GM23338 (cell line): ENCODE data around the gene HDAC9. TPM values are rescaled to one million over a fixed set of nuclear protein-coding genes. Genes with fewer than 3 reads are reported as not detected.

ENCODE experiments used
- ATAC-seq: fragments of 200-7000 bp; cut with Tn5 transposase; 3 replicates; pipeline ENCODE4 v1.9.1; 2020
- DNase-seq: peaks from one replicate; pipeline ENCODE4 v3.0.0-alpha.2; 2015; ENCODE audit warnings: low spot score
- H2AFZ ChIP-seq: fragments of 200-600 bp; sonication (generic); 2 replicates; pipeline ENCODE4 v1.8.0; 2016; ENCODE audit warnings: antibody characterized with exemption, mild to moderate bottlenecking, moderate library complexity
- H3F3A ChIP-seq: fragments of 200-600 bp; sonication (generic); replicated peaks from 2 replicates; pipeline ENCODE4 v1.8.0; 2017; ENCODE audit warnings: antibody characterized with exemption, mixed run types, low read depth
- H3K27ac ChIP-seq: fragments of 200-600 bp; sonication (generic); 2 replicates; pipeline ENCODE4 v1.6.1; 2016; ENCODE audit warnings: low read depth
- H3K27me3 ChIP-seq: fragments of 200-600 bp; sonication (generic); 2 replicates; pipeline ENCODE4 v1.8.0; 2016; ENCODE audit warnings: mild to moderate bottlenecking, mixed run types, moderate library complexity; ENCODE audit not compliant: insufficient read depth
- H3K36me3 ChIP-seq: fragments of 200-600 bp; sonication (generic); 2 replicates; pipeline ENCODE4 v1.8.0; 2016; ENCODE audit warnings: mild to moderate bottlenecking; ENCODE audit not compliant: insufficient read depth
- H3K4me1 ChIP-seq: fragments of 200-600 bp; sonication (generic); 2 replicates; pipeline ENCODE4 v1.8.0; 2016; ENCODE audit warnings: mild to moderate bottlenecking, moderate library complexity; ENCODE audit not compliant: insufficient read depth
- H3K4me2 ChIP-seq: fragments of 200-600 bp; sonication (generic); 2 replicates; pipeline ENCODE4 v1.7.1; 2017; ENCODE audit warnings: mixed run types
- H3K4me3 ChIP-seq: fragments of 200-600 bp; sonication (generic); 2 replicates; pipeline ENCODE4 v1.6.1; 2016; ENCODE audit warnings: mixed run types
- H3K79me2 ChIP-seq: fragments of 200-600 bp; sonication (generic); replicated peaks from 2 replicates; pipeline ENCODE4 v1.8.0; 2017; ENCODE audit warnings: mild to moderate bottlenecking; ENCODE audit not compliant: insufficient read depth
- H3K9me2 ChIP-seq: fragments of 200-600 bp; sonication (generic); 2 replicates; pipeline ENCODE4 v1.8.0; 2017; ENCODE audit not compliant: insufficient read depth
- H4K20me1 ChIP-seq: fragments of 200-600 bp; sonication (generic); replicated peaks from 2 replicates; pipeline ENCODE4 v1.8.0; 2017; ENCODE audit warnings: mild to moderate bottlenecking; ENCODE audit not compliant: insufficient read depth
- H3K27ac Mint-ChIP-seq: 2 replicates; pipeline ENCODE4 v1.8.0; 2020; ENCODE audit warnings: inconsistent platforms, mild to moderate bottlenecking, moderate library complexity, mixed read lengths
- H3K27me3 Mint-ChIP-seq: 3 replicates; pipeline ENCODE4 v1.8.0; 2022; ENCODE audit warnings: low read depth, mild to moderate bottlenecking, moderate library complexity, mixed read lengths, inconsistent platforms; ENCODE audit not compliant: insufficient read depth, poor library complexity
- H3K36me3 Mint-ChIP-seq: 3 replicates; pipeline ENCODE4 v1.8.0; 2021; ENCODE audit warnings: low read depth, mild to moderate bottlenecking, inconsistent platforms, moderate library complexity, mixed read lengths
- H3K4me1 Mint-ChIP-seq: 3 replicates; pipeline ENCODE4 v1.8.0; 2020; ENCODE audit warnings: mild to moderate bottlenecking, inconsistent platforms, mixed read lengths
- H3K4me3 Mint-ChIP-seq: 3 replicates; pipeline ENCODE4 v1.8.0; 2021; ENCODE audit warnings: moderate library complexity, mild to moderate bottlenecking, inconsistent platforms, mixed read lengths
- H3K9me3 Mint-ChIP-seq: 3 replicates; pipeline ENCODE4 v1.8.0; 2020; ENCODE audit warnings: moderate library complexity, mild to moderate bottlenecking, inconsistent platforms, mixed read lengths
- EZH2phosphoT487 ChIP-seq: fragments of 200-600 bp; sonication (generic); IDR thresholded peaks from one replicate; pipeline ENCODE4 v1.8.1; 2018; ENCODE audit warnings: antibody characterized with exemption; ENCODE audit not compliant: unreplicated experiment
- STAT1 ChIP-seq: IDR thresholded peaks from one replicate; pipeline ENCODE4 v1.6.1; 2016; ENCODE audit warnings: antibody characterized with exemption; ENCODE audit not compliant: unreplicated experiment
- polyA plus RNA-seq: library from polyadenylated mRNA; unstranded; fragments of >200 nt; fragmentation: Nextera tagmentation; extraction: Ambion mirVana; gene quantifications from 2 replicates; pipeline ENCODE4 v1.2.1, GENCODE V29; 2016
- total RNA-seq: library from RNA; depleted of rRNA; stranded (reverse); fragments of >200 nt; shearing (Covaris generic); gene quantifications from 2 replicates; pipeline ENCODE4 v1.2.3, GENCODE V29; 2014
- TF ChIP-seq, protein P1 (sequence below): fragments of 250-450 bp; sonication (Bioruptor Pico); IDR thresholded peaks from 2 replicates; pipeline ENCODE4 v1.5.0; 2020; ENCODE audit warnings: mild to moderate bottlenecking, moderate library complexity
- TF ChIP-seq, protein P2 (sequence below): IDR thresholded peaks from one replicate; pipeline ENCODE4 v1.6.1; 2018; ENCODE audit warnings: antibody characterized with exemption; ENCODE audit not compliant: unreplicated experiment

HDAC9 gene
- total and polyA plus RNA-seq, 2 experiments from 2014 or later, result 8.3 to 18.5 TPM

DNA sequence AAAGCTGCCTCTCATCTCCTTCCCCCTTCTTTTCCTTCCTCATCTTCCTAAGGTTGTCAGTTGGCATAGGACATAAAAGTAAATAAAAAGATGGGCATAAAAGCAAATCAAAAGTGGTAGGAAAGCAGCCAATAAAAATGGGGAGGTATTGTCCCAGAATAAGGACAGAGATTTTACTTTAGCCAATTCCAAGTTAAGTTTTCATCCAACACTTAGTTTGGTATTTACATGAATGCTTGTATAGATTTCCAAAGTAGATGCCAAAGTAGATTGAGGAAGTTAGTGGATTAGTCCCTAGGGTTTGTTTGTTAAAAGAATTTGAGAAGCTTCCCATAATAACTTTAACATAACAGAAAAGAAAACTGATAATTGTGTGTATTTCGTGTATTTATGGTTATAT is 33.7 kb downstream of the HDAC9 start:
- DNase-seq (no peak), ATAC-seq (no peak)
- Mint-ChIP-seq H3K27ac (no peak overlapping the region), H3K36me3 (no peaks in the 10 kb centered on the region), H3K27me3 (no peaks in the 10 kb centered on the region), H3K4me3 (no peak overlapping the region), H3K9me3 (no peaks in the 10 kb centered on the region), H3K4me1 (peaks cover 4% of the 10 kb centered on the region; the same call in 2 of the 3 replicates)
- no peaks in the 10 kb centered on the region for H3K4me1 ChIP-seq
- no peaks in the 10 kb centered on the region for H3K9me2 ChIP-seq
- H4K20me1 ChIP-seq, result no peaks in the 10 kb centered on the region
- no peak overlapping the region for H3K4me3 ChIP-seq
- TF ChIP-seq STAT1 (no peak), EZH2phosphoT487 (no peak)
- TF ChIP-seq, protein P1, sequence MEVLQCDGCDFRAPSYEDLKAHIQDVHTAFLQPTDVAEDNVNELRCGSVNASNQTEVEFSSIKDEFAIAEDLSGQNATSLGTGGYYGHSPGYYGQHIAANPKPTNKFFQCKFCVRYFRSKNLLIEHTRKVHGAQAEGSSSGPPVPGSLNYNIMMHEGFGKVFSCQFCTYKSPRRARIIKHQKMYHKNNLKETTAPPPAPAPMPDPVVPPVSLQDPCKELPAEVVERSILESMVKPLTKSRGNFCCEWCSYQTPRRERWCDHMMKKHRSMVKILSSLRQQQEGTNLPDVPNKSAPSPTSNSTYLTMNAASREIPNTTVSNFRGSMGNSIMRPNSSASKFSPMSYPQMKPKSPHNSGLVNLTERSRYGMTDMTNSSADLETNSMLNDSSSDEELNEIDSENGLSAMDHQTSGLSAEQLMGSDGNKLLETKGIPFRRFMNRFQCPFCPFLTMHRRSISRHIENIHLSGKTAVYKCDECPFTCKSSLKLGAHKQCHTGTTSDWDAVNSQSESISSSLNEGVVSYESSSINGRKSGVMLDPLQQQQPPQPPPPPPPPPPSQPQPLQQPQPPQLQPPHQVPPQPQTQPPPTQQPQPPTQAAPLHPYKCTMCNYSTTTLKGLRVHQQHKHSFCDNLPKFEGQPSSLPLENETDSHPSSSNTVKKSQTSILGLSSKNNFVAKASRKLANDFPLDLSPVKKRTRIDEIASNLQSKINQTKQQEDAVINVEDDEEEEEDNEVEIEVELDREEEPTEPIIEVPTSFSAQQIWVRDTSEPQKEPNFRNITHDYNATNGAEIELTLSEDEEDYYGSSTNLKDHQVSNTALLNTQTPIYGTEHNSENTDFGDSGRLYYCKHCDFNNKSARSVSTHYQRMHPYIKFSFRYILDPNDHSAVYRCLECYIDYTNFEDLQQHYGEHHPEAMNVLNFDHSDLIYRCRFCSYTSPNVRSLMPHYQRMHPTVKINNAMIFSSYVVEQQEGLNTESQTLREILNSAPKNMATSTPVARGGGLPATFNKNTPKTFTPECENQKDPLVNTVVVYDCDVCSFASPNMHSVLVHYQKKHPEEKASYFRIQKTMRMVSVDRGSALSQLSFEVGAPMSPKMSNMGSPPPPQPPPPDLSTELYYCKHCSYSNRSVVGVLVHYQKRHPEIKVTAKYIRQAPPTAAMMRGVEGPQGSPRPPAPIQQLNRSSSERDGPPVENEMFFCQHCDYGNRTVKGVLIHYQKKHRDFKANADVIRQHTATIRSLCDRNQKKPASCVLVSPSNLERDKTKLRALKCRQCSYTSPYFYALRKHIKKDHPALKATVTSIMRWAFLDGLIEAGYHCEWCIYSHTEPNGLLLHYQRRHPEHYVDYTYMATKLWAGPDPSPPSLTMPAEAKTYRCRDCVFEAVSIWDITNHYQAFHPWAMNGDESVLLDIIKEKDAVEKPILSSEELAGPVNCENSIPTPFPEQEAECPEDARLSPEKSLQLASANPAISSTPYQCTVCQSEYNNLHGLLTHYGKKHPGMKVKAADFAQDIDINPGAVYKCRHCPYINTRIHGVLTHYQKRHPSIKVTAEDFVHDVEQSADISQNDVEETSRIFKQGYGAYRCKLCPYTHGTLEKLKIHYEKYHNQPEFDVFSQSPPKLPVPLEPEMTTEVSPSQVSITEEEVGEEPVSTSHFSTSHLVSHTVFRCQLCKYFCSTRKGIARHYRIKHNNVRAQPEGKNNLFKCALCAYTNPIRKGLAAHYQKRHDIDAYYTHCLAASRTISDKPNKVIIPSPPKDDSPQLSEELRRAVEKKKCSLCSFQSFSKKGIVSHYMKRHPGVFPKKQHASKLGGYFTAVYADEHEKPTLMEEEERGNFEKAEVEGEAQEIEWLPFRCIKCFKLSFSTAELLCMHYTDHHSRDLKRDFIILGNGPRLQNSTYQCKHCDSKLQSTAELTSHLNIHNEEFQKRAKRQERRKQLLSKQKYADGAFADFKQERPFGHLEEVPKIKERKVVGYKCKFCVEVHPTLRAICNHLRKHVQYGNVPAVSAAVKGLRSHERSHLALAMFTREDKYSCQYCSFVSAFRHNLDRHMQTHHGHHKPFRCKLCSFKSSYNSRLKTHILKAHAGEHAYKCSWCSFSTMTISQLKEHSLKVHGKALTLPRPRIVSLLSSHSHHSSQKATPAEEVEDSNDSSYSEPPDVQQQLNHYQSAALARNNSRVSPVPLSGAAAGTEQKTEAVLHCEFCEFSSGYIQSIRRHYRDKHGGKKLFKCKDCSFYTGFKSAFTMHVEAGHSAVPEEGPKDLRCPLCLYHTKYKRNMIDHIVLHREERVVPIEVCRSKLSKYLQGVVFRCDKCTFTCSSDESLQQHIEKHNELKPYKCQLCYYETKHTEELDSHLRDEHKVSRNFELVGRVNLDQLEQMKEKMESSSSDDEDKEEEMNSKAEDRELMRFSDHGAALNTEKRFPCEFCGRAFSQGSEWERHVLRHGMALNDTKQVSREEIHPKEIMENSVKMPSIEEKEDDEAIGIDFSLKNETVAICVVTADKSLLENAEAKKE (CRISPR knock-in tag), result no peak
- TF ChIP-seq, protein P2, sequence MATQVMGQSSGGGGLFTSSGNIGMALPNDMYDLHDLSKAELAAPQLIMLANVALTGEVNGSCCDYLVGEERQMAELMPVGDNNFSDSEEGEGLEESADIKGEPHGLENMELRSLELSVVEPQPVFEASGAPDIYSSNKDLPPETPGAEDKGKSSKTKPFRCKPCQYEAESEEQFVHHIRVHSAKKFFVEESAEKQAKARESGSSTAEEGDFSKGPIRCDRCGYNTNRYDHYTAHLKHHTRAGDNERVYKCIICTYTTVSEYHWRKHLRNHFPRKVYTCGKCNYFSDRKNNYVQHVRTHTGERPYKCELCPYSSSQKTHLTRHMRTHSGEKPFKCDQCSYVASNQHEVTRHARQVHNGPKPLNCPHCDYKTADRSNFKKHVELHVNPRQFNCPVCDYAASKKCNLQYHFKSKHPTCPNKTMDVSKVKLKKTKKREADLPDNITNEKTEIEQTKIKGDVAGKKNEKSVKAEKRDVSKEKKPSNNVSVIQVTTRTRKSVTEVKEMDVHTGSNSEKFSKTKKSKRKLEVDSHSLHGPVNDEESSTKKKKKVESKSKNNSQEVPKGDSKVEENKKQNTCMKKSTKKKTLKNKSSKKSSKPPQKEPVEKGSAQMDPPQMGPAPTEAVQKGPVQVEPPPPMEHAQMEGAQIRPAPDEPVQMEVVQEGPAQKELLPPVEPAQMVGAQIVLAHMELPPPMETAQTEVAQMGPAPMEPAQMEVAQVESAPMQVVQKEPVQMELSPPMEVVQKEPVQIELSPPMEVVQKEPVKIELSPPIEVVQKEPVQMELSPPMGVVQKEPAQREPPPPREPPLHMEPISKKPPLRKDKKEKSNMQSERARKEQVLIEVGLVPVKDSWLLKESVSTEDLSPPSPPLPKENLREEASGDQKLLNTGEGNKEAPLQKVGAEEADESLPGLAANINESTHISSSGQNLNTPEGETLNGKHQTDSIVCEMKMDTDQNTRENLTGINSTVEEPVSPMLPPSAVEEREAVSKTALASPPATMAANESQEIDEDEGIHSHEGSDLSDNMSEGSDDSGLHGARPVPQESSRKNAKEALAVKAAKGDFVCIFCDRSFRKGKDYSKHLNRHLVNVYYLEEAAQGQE, result no peak
- H3K79me2 ChIP-seq, result no peaks in the 10 kb centered on the region
- H3K27ac ChIP-seq, result no peak overlapping the region
- no peaks in the 10 kb centered on the region for H3F3A ChIP-seq
- no peak overlapping the region for H3K4me2 ChIP-seq
- no peaks in the 10 kb centered on the region for H3K36me3 ChIP-seq
- no peak overlapping the region for H2AFZ ChIP-seq
- H3K27me3 ChIP-seq, result no peaks in the 10 kb centered on the region
